Testis (tissue), 3 donors: ENCODE measurements around the gene LIPM. TPM values are rescaled to one million over a fixed set of nuclear protein-coding genes. Genes with fewer than 3 reads are reported as not detected.

Experiments used
- DNase-seq: peaks from one replicate; pipeline ENCODE4 v3.0.0-alpha.2; 2019
- H3K27ac ChIP-seq, 2 donors: fragments of 200-600 bp; sonication (generic); one replicate each; pipeline ENCODE4 v1.5.1; 2019
- H3K27me3 ChIP-seq: fragments of 200-600 bp; sonication (generic); one replicate; pipeline ENCODE4 v1.5.1; 2019
- H3K36me3 ChIP-seq: fragments of 200-600 bp; sonication (generic); one replicate; pipeline ENCODE4 v1.5.1; 2017; ENCODE audit warnings: low read depth; ENCODE audit errors: missing control alignments
- H3K4me1 ChIP-seq: fragments of 200-600 bp; sonication (generic); one replicate; pipeline ENCODE4 v1.5.1; 2019
- H3K4me3 ChIP-seq, 2 donors: fragments of 200-600 bp; sonication (generic); one replicate each; pipeline ENCODE4 v1.5.1; 2017 to 2019
- H3K9me3 ChIP-seq: fragments of 200-600 bp; sonication (generic); one replicate; pipeline ENCODE4 v1.5.1; 2017
- POLR2A ChIP-seq: fragments of 450-650 bp; IDR thresholded peaks from one replicate; pipeline ENCODE4 v1.6.1; 2017; ENCODE audit warnings: antibody characterized with exemption, mild to moderate bottlenecking, moderate library complexity
- WGBS, 2 donors: methylation state at CpG; one replicate each; pipeline ENCODE4 v1.1.5; 2018; 5-methylcytosine and 5-hydroxymethylcytosine counted together
- intact Hi-C: fragments of 100-400 bp; cut with DNase I; formaldehyde crosslinking; loops from one replicate; pipeline ENCODE4 v1.15.1; 2023; ENCODE audit warnings: low total_unique reads
- polyA plus RNA-seq: library from polyadenylated mRNA; stranded (reverse); fragments of 350-450 nt; fragmentation: Illumina TruSeq; extraction: RNeasy Lipid Tissue Mini Kit (QIAGEN cat#74804); gene quantifications from one replicate; pipeline ENCODE4 v1.2.3, GENCODE V29; 2014; ENCODE audit warnings: low read depth, low replicate concordance; ENCODE audit not compliant: insufficient read depth
- total RNA-seq, 2 donors: library from RNA; depleted of rRNA; stranded (reverse); fragments of >200 nt; gene quantifications; one replicate each; pipeline ENCODE4 v1.2.3, GENCODE V29; 2016
- TF ChIP-seq, protein P1 (sequence below), 3 experiments: fragments of 450-650 bp in 2 of 3; fragments of 200-600 bp in 1 of 3; sonication (generic) in 1 of 3; IDR thresholded peaks; one replicate each; pipeline ENCODE4 v1.5.1; 2016 to 2019; ENCODE audit warnings: antibody characterized with exemption in 3 of 3, mild to moderate bottlenecking in 2 of 3, moderate library complexity in 1 of 3

Gene LIPM
- total and polyA plus RNA-seq, 3 donors from 2014 or later = not detected

DNA sequence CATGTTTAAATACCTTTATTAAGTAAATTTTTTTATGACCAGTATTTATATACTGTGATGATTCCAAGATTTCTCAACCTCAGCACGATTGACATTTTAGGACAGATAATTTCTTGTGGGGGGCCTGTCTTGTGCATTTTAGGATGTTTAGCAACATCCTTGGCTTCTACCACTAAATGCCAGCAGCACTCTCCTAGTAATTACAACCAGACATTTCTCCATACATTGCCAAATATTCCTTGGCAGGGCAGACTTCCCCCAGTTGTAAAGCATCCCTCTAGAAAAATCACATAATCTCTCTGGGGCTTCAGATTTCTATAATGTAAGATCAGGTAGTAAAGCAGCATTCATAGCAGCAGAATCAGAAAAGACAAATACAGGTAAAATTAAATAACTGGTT is 7.8 kb upstream of the LIPM start:
- 76 to 79% methylated on average over 1 of the region's 1 CpG for WGBS, 2 donors
- H3K4me1 ChIP-seq = no peaks in the 10 kb centered on the region
- no peaks in the 10 kb centered on the region for H3K9me3 ChIP-seq
- H3K27me3 ChIP-seq = no peaks in the 10 kb centered on the region
- DNase-seq = no peak
- TF ChIP-seq, protein P1, sequence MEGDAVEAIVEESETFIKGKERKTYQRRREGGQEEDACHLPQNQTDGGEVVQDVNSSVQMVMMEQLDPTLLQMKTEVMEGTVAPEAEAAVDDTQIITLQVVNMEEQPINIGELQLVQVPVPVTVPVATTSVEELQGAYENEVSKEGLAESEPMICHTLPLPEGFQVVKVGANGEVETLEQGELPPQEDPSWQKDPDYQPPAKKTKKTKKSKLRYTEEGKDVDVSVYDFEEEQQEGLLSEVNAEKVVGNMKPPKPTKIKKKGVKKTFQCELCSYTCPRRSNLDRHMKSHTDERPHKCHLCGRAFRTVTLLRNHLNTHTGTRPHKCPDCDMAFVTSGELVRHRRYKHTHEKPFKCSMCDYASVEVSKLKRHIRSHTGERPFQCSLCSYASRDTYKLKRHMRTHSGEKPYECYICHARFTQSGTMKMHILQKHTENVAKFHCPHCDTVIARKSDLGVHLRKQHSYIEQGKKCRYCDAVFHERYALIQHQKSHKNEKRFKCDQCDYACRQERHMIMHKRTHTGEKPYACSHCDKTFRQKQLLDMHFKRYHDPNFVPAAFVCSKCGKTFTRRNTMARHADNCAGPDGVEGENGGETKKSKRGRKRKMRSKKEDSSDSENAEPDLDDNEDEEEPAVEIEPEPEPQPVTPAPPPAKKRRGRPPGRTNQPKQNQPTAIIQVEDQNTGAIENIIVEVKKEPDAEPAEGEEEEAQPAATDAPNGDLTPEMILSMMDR (IDR thresholded peaks at IDR 0.05) = no peak
- TF ChIP-seq POLR2A = no peak
- H3K4me3 ChIP-seq = no peak overlapping the region
- intact Hi-C loops = no loop called here
- H3K36me3 ChIP-seq = no peaks in the 10 kb centered on the region
- H3K27ac ChIP-seq = no peak overlapping the region

DNA sequence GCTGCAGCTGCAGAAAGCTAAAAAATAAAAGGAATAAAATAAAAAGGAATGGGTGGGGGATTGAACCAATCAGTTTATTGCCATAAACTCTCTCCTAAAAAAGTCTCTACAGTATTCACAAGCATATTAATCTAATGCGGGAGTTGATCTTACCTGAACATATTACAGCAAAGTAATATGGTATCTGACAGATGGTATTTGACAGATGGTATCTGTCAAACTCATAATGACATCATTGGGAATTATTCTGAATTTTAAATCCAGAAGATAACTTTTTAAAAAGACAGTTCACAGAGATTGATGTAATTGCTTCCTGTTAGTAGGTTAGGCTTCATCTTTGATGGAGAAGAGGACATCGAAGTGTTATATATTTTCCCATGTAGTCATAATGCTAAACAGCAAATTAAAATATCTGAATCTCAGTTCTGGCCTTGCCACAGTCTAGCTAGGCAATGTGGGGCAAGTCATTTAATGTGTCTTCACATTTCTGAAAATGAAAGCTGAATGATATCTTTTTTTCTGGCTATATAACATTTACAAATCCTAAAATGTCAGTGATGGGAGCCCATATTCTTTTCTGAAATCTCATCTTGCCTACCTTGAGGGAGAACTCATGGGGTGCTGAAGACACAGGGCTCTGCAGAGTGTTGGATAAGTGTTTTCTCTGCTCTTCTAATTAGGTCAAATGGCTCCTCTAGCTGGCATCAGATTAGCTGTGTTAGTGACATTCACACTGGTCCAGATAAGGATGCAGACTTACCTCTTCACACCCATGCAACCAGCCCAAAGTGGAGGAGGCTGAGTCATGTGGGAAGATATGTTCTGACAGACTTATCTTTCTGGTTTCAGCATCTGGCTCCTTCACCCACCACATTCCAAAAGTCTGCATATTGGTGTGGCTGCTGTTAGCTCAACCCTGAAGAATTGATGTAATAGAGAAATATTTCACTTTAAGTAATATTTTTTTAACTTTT is 2.1 kb upstream of the LIPM start:
- Histone ChIP-seq H3K27me3 (no peaks in the 10 kb centered on the region), H3K4me3 (no peak overlapping the region), H3K27ac (no peak overlapping the region), H3K9me3 (no peaks in the 10 kb centered on the region), H3K4me1 (no peaks in the 10 kb centered on the region), H3K36me3 (no peaks in the 10 kb centered on the region)
- TF ChIP-seq, protein P1 (IDR thresholded peaks at IDR 0.05) = no peak
- TF ChIP-seq POLR2A = no peak
- 81 to 89% methylated on average over 2 of the region's 2 CpGs for WGBS, 2 donors
- intact Hi-C loops = no loop called here
- DNase-seq = no peak

DNA sequence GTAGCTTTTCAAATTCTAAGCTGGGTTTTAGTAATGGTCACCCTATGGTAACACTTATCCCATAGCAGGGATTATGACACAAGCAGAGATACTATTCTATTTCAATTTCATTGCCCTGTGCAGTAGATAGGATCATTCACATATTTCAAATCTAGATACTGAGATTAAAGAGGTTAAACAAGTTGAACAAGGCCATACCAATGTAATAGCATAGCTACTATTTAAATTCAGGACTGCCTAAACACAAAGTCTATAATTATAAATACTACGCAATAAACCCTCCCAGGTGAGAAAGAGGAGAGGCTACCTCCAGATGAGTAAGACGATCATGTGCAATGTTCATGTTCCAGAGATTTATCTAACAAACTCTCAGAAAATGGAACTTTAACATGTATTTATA is 1.1 kb downstream of the LIPM start:
- H3K27me3 ChIP-seq = no peaks in the 10 kb centered on the region
- intact Hi-C loops = no loop called here

DNA sequence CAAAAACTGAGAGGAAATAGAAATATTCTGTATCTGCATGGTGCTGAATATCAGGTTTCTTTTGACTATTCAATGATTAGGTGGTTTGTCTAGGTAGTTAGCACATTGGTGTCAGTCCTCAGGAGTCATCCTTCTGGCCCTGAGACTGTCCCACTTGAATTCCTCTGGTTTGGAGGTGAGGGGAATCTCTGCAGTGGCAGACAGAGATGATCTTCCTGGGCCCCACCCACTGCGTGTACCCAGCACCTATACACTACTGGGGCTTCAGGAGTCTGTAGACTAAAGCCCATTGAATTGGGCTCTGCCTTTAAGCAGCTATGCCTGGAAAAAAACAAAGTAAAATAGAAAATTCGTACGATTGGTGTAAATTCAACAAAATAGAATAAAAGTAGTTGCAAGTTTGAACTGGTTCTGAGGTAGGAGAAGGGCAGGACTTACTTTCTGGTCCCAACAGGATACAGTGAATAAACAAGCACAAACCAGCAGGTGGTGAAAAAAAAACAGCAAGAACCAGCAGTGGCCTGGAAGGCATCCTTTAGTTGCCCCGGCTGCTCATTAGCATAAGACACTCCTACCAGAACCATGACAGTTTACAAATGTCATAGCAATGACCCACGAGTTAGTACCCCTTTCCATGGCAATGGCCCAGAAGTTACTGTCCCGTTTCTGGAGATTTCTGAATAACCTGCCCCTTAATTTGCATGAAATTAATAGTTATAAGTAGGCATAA is 1.7 kb downstream of the LIPM start:
- 68 to 71% methylated on average over 6 of the region's 6 CpGs for WGBS, 2 donors
- Histone ChIP-seq H3K4me1 (no peaks in the 10 kb centered on the region), H3K36me3 (no peaks in the 10 kb centered on the region), H3K9me3 (no peaks in the 10 kb centered on the region), H3K4me3 (no peak overlapping the region), H3K27ac (no peak overlapping the region), H3K27me3 (no peaks in the 10 kb centered on the region)
- TF ChIP-seq, protein P1 (IDR thresholded peaks at IDR 0.05) = no peak
- no peak for TF ChIP-seq POLR2A
- no peak for DNase-seq
- intact Hi-C loops = no loop called here

More for the DNA sequence above, 1.1 kb downstream of the LIPM start:
- WGBS, 2 donors = 89 to 90% methylated on average over 2 of the region's 2 CpGs
- H3K4me3 ChIP-seq = no peak overlapping the region
- no peaks in the 10 kb centered on the region for H3K36me3 ChIP-seq
- H3K9me3 ChIP-seq = no peaks in the 10 kb centered on the region
- H3K4me1 ChIP-seq = no peaks in the 10 kb centered on the region
- H3K27ac ChIP-seq = no peak overlapping the region
- TF ChIP-seq, protein P1 (IDR thresholded peaks at IDR 0.05) = no peak
- TF ChIP-seq POLR2A = no peak
- no peak for DNase-seq
